PC-3 (cell line): ENCODE results near the gene ABCC3. TPM values are rescaled to one million over a fixed set of nuclear protein-coding genes. Genes with fewer than 3 reads are reported as not detected.

Experiments
- ATAC-seq: fragments of 200-7000 bp; cut with Tn5 transposase; 2 replicates; pipeline ENCODE4 v1.9.1; 2020; ENCODE audit warnings: mild to moderate bottlenecking, moderate library complexity
- BruUV-seq: library from RNA; stranded (reverse); fragments of 400-500 nt; replicated peaks from 2 replicates; lab custom pipeline; 2021; lab: Mats Ljungman, UMichigan
- CTCF ChIA-PET: fragments of 300-600 bp; sonication (Branson Sonifier 250); formaldehyde crosslinking; loops from one replicate; lab custom pipeline; 2022; ENCODE audit warnings: antibody characterized with exemption; lab: Charles Lee
- POLR2A ChIA-PET: fragments of 300-600 bp; sonication (Branson Sonifier 250); formaldehyde crosslinking; loops from one replicate; lab custom pipeline; 2022; ENCODE audit warnings: antibody characterized with exemption; ENCODE audit not compliant: unreplicated experiment; lab: Charles Lee
- DNase-seq: peaks from one replicate; pipeline ENCODE4 v3.0.0-alpha.2; 2015
- H2AFZ ChIP-seq: fragments of 300-600 bp; sonication (generic); 2 replicates; pipeline ENCODE4 v1.6.0; 2016; ENCODE audit warnings: antibody characterized with exemption, low read length
- H3F3A ChIP-seq: fragments of 300-600 bp; sonication (generic); one replicate; pipeline ENCODE4 v1.6.0; 2017; ENCODE audit warnings: antibody characterized with exemption, low read length, control low read depth, mild to moderate bottlenecking; ENCODE audit not compliant: unreplicated experiment
- H3K27ac ChIP-seq: fragments of 300-600 bp; sonication (generic); 2 replicates; pipeline ENCODE4 v1.5.1; 2016; ENCODE audit warnings: mild to moderate bottlenecking, low read length
- H3K27me3 ChIP-seq: fragments of 300-600 bp; sonication (generic); 2 replicates; pipeline ENCODE4 v1.6.1; 2016; ENCODE audit warnings: low read length, mixed read lengths
- H3K36me3 ChIP-seq: fragments of 300-600 bp; sonication (generic); 2 replicates; pipeline ENCODE4 v1.6.1; 2016; ENCODE audit warnings: low read depth, mixed run types, low read length, mixed read lengths
- H3K4me1 ChIP-seq: fragments of 300-600 bp; sonication (generic); 2 replicates; pipeline ENCODE4 v1.5.1; 2016; ENCODE audit warnings: low read length; ENCODE audit not compliant: insufficient read depth
- H3K4me2 ChIP-seq: fragments of 300-600 bp; sonication (generic); 2 replicates; pipeline ENCODE4 v1.6.0; 2016; ENCODE audit warnings: low read length
- H3K4me3 ChIP-seq: fragments of 300-600 bp; sonication (generic); 2 replicates; pipeline ENCODE4 v1.5.1; 2016; ENCODE audit warnings: mild to moderate bottlenecking, low read length, mixed read lengths
- H3K79me2 ChIP-seq: fragments of 300-600 bp; sonication (generic); 2 replicates; pipeline ENCODE4 v1.6.1; 2017; ENCODE audit warnings: low read length, mixed read lengths
- H3K9ac ChIP-seq: fragments of 300-600 bp; sonication (generic); 2 replicates; pipeline ENCODE4 v1.6.0; 2016; ENCODE audit warnings: mild to moderate bottlenecking, low read length
- H3K9me2 ChIP-seq: fragments of 300-600 bp; sonication (generic); replicated peaks from 2 replicates; pipeline ENCODE4 v1.6.1; 2016; ENCODE audit warnings: mixed run types, low read length, mixed read lengths
- H3K9me3 ChIP-seq: fragments of 300-600 bp; sonication (generic); 2 replicates; pipeline ENCODE4 v1.6.1; 2016; ENCODE audit warnings: low read length, mixed read lengths
- H4K20me1 ChIP-seq: fragments of 300-600 bp; sonication (generic); 2 replicates; pipeline ENCODE4 v1.6.1; 2016; ENCODE audit warnings: low read length, mixed read lengths
- EZH2 ChIP-seq: fragments of 300-600 bp; sonication (generic); IDR thresholded peaks from one replicate; pipeline ENCODE4 v1.6.1; 2017; ENCODE audit warnings: antibody characterized with exemption, mild to moderate bottlenecking, low read length; ENCODE audit not compliant: unreplicated experiment
- EZH2phosphoT487 ChIP-seq: fragments of 300-600 bp; sonication (generic); IDR thresholded peaks from 2 replicates; pipeline ENCODE4 v1.6.1; 2018; ENCODE audit warnings: mild to moderate bottlenecking, antibody characterized with exemption, low read length, borderline replicate concordance
- intact Hi-C: fragments of 100-400 bp; cut with micrococcal nuclease; formaldehyde crosslinking; loops from 2 replicates; pipeline ENCODE4 v1.9.0; 2023
- total RNA-seq: library from RNA; depleted of rRNA; stranded (reverse); fragments of >200 nt; gene quantifications from 2 replicates; pipeline ENCODE4 v1.2.3, GENCODE V29; 2014; rRNA removed
- TF ChIP-seq, protein P1 (sequence below): fragments of 300-600 bp; sonication (generic); conservative IDR thresholded peaks from 2 replicates; pipeline ENCODE4 v1.5.1; 2017; ENCODE audit warnings: antibody characterized with exemption, low read depth, mild to moderate bottlenecking, low read length

The ABCC3 gene
- total RNA-seq, 1 experiment from 2014 or later: 50.2 TPM

DNA sequence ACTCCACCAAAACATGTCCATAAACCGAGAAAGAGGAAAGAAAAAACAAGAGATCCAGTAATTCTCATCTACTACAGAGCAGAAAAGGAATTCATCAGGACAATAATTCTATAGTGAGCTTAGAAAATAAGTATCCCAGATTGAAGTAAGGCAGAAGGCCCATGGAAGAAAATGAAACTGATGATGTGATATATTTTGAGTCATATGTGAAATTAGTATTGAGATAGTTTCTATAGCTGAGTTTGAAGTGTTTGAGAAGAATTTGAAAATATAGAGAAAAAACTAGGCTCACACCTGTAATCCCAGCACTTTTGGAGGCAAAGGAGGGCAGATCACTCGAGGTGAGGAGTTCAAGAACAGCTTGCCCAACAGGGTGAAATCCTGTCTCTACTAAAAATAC lies 104.4 kb downstream of the ABCC3 start:
- DNase-seq: no peak
- intact Hi-C loops: no loop called here
- Histone ChIP-seq H3K4me3 (no peak overlapping the region), H3K4me2 (no peak overlapping the region), H4K20me1 (peaks cover 50% of the 10 kb centered on the region), H3K27ac (no peak overlapping the region), H3K4me1 (no peaks in the 10 kb centered on the region), H3K9ac (no peak overlapping the region), H3F3A (peaks cover 5% of the 10 kb centered on the region), H3K9me3 (no peaks in the 10 kb centered on the region), H3K27me3 (no peaks in the 10 kb centered on the region), H3K9me2 (no peaks in the 10 kb centered on the region), H2AFZ (no peak overlapping the region), H3K79me2 (peaks cover 69% of the 10 kb centered on the region), H3K36me3 (peaks cover 72% of the 10 kb centered on the region)
- BruUV-seq: no TSS peak
- no peak for ATAC-seq
- TF ChIP-seq, protein P1, sequence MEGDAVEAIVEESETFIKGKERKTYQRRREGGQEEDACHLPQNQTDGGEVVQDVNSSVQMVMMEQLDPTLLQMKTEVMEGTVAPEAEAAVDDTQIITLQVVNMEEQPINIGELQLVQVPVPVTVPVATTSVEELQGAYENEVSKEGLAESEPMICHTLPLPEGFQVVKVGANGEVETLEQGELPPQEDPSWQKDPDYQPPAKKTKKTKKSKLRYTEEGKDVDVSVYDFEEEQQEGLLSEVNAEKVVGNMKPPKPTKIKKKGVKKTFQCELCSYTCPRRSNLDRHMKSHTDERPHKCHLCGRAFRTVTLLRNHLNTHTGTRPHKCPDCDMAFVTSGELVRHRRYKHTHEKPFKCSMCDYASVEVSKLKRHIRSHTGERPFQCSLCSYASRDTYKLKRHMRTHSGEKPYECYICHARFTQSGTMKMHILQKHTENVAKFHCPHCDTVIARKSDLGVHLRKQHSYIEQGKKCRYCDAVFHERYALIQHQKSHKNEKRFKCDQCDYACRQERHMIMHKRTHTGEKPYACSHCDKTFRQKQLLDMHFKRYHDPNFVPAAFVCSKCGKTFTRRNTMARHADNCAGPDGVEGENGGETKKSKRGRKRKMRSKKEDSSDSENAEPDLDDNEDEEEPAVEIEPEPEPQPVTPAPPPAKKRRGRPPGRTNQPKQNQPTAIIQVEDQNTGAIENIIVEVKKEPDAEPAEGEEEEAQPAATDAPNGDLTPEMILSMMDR: no peak
- TF ChIP-seq EZH2: no peak
- TF ChIP-seq EZH2phosphoT487: no peak
- POLR2A ChIA-PET: no interaction called here
- CTCF ChIA-PET: no interaction called here

Other genes with a start within 250 kb of the ABCC3 start
- 324 and 427 TPM in 2 replicates for gene LRRC59, start 237.4 kb upstream of the ABCC3 start, total RNA-seq
- 69.3 and 72.7 TPM in 2 replicates for gene ACSF2, start 208.7 kb upstream of the ABCC3 start, total RNA-seq
- not detected in 2 replicates for gene CHAD, start 166.0 kb upstream of the ABCC3 start, total RNA-seq
- 37.7 and 46.7 TPM in 2 replicates for gene RSAD1, start 156.0 kb upstream of the ABCC3 start, total RNA-seq
- 0.29 and 1.9 TPM in 2 replicates for gene MYCBPAP, start 126.4 kb upstream of the ABCC3 start, total RNA-seq
- gene EPN3, start 102.1 kb upstream of the ABCC3 start, total RNA-seq: 20.5 and 30.1 TPM in 2 replicates
- gene SPATA20, start 87.7 kb upstream of the ABCC3 start, total RNA-seq: 104 and 115 TPM in 2 replicates
- gene CACNA1G, start 74.2 kb upstream of the ABCC3 start, total RNA-seq: 0.04 and 0.12 TPM in 2 replicates
- gene ANKRD40, start 73.0 kb downstream of the ABCC3 start, total RNA-seq: 44.2 and 44.3 TPM in 2 replicates
- 43.0 and 54.3 TPM in 2 replicates for gene LUC7L3, start 84.7 kb downstream of the ABCC3 start, total RNA-seq
- gene ANKRD40CL, start 132.6 kb downstream of the ABCC3 start, total RNA-seq: not detected in 2 replicates
- gene WFIKKN2, start 200.7 kb downstream of the ABCC3 start, total RNA-seq: not detected in 2 replicates
- gene TOB1, start 231.5 kb downstream of the ABCC3 start, total RNA-seq: 28.7 and 39.3 TPM in 2 replicates